Measurements from ENCODE around the gene OSBPL3. TPM values are rescaled to one million over a fixed set of nuclear protein-coding genes. Genes with fewer than 3 reads are reported as not detected.

Gene OSBPL3
- total RNA-seq, 1 experiment from 2014 or later: 16.0 TPM

DNA sequence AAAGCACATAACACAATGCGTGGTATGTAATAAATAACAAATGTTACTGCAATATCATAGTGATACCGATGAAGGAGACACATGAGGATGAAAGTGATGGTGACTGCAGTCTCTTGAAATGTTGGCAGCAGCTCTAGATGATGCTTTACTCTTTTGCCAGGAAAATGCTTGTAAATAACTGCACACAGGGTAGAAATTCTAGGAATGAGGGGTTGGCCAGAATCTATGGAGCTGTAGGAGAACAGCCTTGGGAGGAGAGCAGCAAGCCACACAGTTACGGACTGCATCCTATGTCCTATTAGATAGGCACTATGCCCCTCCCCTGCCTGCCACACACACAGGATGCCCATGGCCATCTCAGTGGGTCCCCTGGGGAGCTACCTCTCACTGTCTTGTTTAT lies 125.1 kb downstream of the OSBPL3 start:
- POLR2A ChIA-PET: no interaction called here

GRCh38 chr7:24851786-24852185 lies 128.2 kb downstream of the OSBPL3 start:
- peaks cover 26% of the 10 kb centered on the region for H3K4me1 Mint-ChIP-seq
- ChIA-PET CTCF (interaction anchor here (0.7 to 1.3 kb wide), 3 partner anchors 39 to 329 kb away, joined by 3 to 4 read pairs (median 3); no protein-coding TSS in a partner anchor), POLR2A (no interaction called here)
- DNase-seq (ENCODE audit: low spot score) (no peak), ATAC-seq (no peak)
- no peaks in the 10 kb centered on the region for H3K9me3 Mint-ChIP-seq
- no peak overlapping the region for H3K27ac Mint-ChIP-seq
- no peaks in the 10 kb centered on the region; the same call in 1 of the 2 replicates for H3K36me3 Mint-ChIP-seq
- H3K27me3 Mint-ChIP-seq (ENCODE audit: low read depth): no peaks in the 10 kb centered on the region
- no peak overlapping the region for H3K4me3 Mint-ChIP-seq
- no peak for TF ChIP-seq NR2C2 (CRISPR knock-in tag; IDR thresholded peaks at IDR 0.05)
- TF ChIP-seq NFYB (CRISPR knock-in tag; conservative IDR thresholded peaks at IDR 0.05; ENCODE audit: low read depth): no peak
- TF ChIP-seq CREB1 (CRISPR knock-in tag; IDR thresholded peaks at IDR 0.05): no peak
- TF ChIP-seq ELF4 (CRISPR knock-in tag; IDR thresholded peaks at IDR 0.05; ENCODE audit: low read depth): no peak
- no peak for TF ChIP-seq GRHL2 (CRISPR knock-in tag; IDR thresholded peaks at IDR 0.05; ENCODE audit: insufficient replicate concordance, severe bottlenecking)
- TF ChIP-seq PRRX2 (CRISPR knock-in tag; IDR thresholded peaks at IDR 0.05): no peak
- no peak for TF ChIP-seq ZNF396 (CRISPR knock-in tag; IDR thresholded peaks at IDR 0.05; ENCODE audit: borderline replicate concordance)
- no peak for TF ChIP-seq ETV6 (CRISPR knock-in tag; IDR thresholded peaks at IDR 0.05)
- no peak for TF ChIP-seq TEAD4 (CRISPR knock-in tag; IDR thresholded peaks at IDR 0.05)
- TF ChIP-seq RELA (CRISPR knock-in tag; IDR thresholded peaks at IDR 0.05; ENCODE audit: borderline replicate concordance): no peak
- no peak for TF ChIP-seq OVOL2 (CRISPR knock-in tag; IDR thresholded peaks at IDR 0.05; ENCODE audit: borderline replicate concordance)
- TF ChIP-seq RORB (CRISPR knock-in tag; IDR thresholded peaks at IDR 0.05): no peak
- TF ChIP-seq ZNF138 (CRISPR knock-in tag; conservative IDR thresholded peaks at IDR 0.05): no peak
- TF ChIP-seq ESRRA (CRISPR knock-in tag; IDR thresholded peaks at IDR 0.05; ENCODE audit: borderline replicate concordance): no peak
- no peak for TF ChIP-seq ZNF121 (CRISPR knock-in tag; IDR thresholded peaks at IDR 0.05)
- TF ChIP-seq, protein P1, sequence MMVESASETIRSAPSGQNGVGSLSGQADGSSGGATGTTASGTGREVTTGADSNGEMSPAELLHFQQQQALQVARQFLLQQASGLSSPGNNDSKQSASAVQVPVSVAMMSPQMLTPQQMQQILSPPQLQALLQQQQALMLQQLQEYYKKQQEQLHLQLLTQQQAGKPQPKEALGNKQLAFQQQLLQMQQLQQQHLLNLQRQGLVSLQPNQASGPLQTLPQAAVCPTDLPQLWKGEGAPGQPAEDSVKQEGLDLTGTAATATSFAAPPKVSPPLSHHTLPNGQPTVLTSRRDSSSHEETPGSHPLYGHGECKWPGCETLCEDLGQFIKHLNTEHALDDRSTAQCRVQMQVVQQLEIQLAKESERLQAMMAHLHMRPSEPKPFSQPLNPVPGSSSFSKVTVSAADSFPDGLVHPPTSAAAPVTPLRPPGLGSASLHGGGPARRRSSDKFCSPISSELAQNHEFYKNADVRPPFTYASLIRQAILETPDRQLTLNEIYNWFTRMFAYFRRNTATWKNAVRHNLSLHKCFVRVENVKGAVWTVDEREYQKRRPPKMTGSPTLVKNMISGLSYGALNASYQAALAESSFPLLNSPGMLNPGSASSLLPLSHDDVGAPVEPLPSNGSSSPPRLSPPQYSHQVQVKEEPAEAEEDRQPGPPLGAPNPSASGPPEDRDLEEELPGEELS (CRISPR knock-in tag; IDR thresholded peaks at IDR 0.05): no peak

More for the DNA sequence above, 125.1 kb downstream of the OSBPL3 start:
- CTCF ChIA-PET: interaction anchor here (1.1 to 1.9 kb wide), 2 partner anchors 35 to 238 kb away, joined by 3 to 5 read pairs; no protein-coding TSS in a partner anchor
- Mint-ChIP-seq H3K27me3 (ENCODE audit: low read depth) (no peaks in the 10 kb centered on the region), H3K4me3 (no peak overlapping the region), H3K36me3 (no peaks in the 10 kb centered on the region), H3K4me1 (peaks cover 26% of the 10 kb centered on the region), H3K27ac (no peak overlapping the region; the same call in 1 of the 2 replicates), H3K9me3 (no peaks in the 10 kb centered on the region)
- ATAC-seq (no peak), DNase-seq (ENCODE audit: low spot score) (no peak)
- TF ChIP-seq ATF1 (CRISPR knock-in tag; IDR thresholded peaks at IDR 0.05) (no peak), NR2C2 (CRISPR knock-in tag; IDR thresholded peaks at IDR 0.05) (no peak), FOXP1 (CRISPR knock-in tag; IDR thresholded peaks at IDR 0.05; ENCODE audit: borderline replicate concordance) (no peak), EMX1 (CRISPR knock-in tag; IDR thresholded peaks at IDR 0.05) (no peak), JAZF1 (CRISPR knock-in tag; IDR thresholded peaks at IDR 0.05) (no peak), AR (CRISPR knock-in tag; IDR thresholded peaks at IDR 0.05) (no peak), TEAD4 (CRISPR knock-in tag; IDR thresholded peaks at IDR 0.05) (no peak), CREM (CRISPR knock-in tag; IDR thresholded peaks at IDR 0.05) (no peak), ETV6 (CRISPR knock-in tag; IDR thresholded peaks at IDR 0.05) (no peak), ZNF219 (CRISPR knock-in tag; IDR thresholded peaks at IDR 0.05; ENCODE audit: borderline replicate concordance) (no peak), PRRX2 (CRISPR knock-in tag; IDR thresholded peaks at IDR 0.05) (no peak)
- TF ChIP-seq, protein P2, sequence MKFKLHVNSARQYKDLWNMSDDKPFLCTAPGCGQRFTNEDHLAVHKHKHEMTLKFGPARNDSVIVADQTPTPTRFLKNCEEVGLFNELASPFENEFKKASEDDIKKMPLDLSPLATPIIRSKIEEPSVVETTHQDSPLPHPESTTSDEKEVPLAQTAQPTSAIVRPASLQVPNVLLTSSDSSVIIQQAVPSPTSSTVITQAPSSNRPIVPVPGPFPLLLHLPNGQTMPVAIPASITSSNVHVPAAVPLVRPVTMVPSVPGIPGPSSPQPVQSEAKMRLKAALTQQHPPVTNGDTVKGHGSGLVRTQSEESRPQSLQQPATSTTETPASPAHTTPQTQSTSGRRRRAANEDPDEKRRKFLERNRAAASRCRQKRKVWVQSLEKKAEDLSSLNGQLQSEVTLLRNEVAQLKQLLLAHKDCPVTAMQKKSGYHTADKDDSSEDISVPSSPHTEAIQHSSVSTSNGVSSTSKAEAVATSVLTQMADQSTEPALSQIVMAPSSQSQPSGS (CRISPR knock-in tag; IDR thresholded peaks at IDR 0.05; ENCODE audit: borderline replicate concordance, low read depth): no peak
- TF ChIP-seq, protein P3, sequence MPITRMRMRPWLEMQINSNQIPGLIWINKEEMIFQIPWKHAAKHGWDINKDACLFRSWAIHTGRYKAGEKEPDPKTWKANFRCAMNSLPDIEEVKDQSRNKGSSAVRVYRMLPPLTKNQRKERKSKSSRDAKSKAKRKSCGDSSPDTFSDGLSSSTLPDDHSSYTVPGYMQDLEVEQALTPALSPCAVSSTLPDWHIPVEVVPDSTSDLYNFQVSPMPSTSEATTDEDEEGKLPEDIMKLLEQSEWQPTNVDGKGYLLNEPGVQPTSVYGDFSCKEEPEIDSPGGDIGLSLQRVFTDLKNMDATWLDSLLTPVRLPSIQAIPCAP (CRISPR knock-in tag; IDR thresholded peaks at IDR 0.05): no peak
